PC-9 (cell line): ENCODE results near the gene KCTD2.

Experiments used
- EZH2 ChIP-seq: fragments of 200-600 bp; sonication (generic); IDR thresholded peaks from 2 replicates; pipeline ENCODE4 v1.8.0; 2017; ENCODE audit warnings: antibody characterized with exemption, low read depth
- TF ChIP-seq, protein P1 (sequence below): fragments of 200-600 bp; sonication (generic); conservative IDR thresholded peaks from 2 replicates; pipeline ENCODE4 v1.6.1; 2017; ENCODE audit warnings: mixed run types, antibody characterized with exemption, mild to moderate bottlenecking, moderate library complexity

DNA sequence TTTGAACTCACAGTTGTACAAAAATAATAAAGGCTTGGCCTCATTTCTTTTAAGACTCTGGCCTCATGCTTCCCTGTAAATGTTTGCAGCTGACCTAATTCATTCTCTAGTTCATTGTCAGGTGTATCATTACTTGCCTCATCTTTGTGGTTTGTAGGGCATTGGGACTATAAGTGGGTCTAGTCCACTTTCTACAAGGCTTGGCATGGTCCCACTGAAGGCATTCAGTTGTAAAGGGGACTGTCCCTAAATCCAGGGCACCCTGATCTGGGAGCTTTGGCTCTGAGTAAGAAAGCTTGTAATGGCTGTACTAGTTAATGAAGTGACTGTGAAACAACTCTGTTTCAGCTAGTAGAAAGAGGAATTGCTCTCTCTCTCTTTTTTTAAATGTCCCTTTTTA, 2.7 kb downstream of the KCTD2 start:
- TF ChIP-seq, protein P1, sequence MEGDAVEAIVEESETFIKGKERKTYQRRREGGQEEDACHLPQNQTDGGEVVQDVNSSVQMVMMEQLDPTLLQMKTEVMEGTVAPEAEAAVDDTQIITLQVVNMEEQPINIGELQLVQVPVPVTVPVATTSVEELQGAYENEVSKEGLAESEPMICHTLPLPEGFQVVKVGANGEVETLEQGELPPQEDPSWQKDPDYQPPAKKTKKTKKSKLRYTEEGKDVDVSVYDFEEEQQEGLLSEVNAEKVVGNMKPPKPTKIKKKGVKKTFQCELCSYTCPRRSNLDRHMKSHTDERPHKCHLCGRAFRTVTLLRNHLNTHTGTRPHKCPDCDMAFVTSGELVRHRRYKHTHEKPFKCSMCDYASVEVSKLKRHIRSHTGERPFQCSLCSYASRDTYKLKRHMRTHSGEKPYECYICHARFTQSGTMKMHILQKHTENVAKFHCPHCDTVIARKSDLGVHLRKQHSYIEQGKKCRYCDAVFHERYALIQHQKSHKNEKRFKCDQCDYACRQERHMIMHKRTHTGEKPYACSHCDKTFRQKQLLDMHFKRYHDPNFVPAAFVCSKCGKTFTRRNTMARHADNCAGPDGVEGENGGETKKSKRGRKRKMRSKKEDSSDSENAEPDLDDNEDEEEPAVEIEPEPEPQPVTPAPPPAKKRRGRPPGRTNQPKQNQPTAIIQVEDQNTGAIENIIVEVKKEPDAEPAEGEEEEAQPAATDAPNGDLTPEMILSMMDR, result no peak
- no peak for TF ChIP-seq EZH2
